OCI-M1 (cell line): ENCODE data around the gene TDRKH.
"Not testable (repeated sequence)": the region's sequence is repeated elsewhere in the genome, so short reads cannot be mapped to it uniquely, and the experiment has no call there.

ENCODE experiments used
- DNase-seq: peaks from one replicate; lab custom pipeline; 2025; lab: John Stamatoyannopoulos, UW

TDRKH gene

GRCh38 chr1:151801846-151802245 lies 11.5 kb upstream of the TDRKH start:
- no peak for DNase-seq

- DNase-seq, result no peak
Measured at GRCh38 chr1:151801310-151801820, 11.1 kb upstream of the TDRKH start.

- no peak for DNase-seq
Measured at GRCh38 chr1:151800830-151801229, 10.5 kb upstream of the TDRKH start.

GRCh38 chr1:151799179-151800022 lies 9.1 kb upstream of the TDRKH start:
- no peak for DNase-seq

- DNase-seq, result no peak
Measured at GRCh38 chr1:151798571-151798970, 8.3 kb upstream of the TDRKH start.

GRCh38 chr1:151790940-151791651 lies 796 bp upstream of the TDRKH start:
- no peak for DNase-seq

GRCh38 chr1:151787689-151788088 lies 2.6 kb downstream of the TDRKH start:
- no peak for DNase-seq

GRCh38 chr1:151783796-151784195 lies 6.5 kb downstream of the TDRKH start:
- DNase-seq, result peak; percentile 54

- no peak for DNase-seq
Measured at GRCh38 chr1:151782741-151783140, 7.6 kb downstream of the TDRKH start.

- DNase-seq, result not testable (repeated sequence)
Measured at GRCh38 chr1:151782026-151782425, 8.3 kb downstream of the TDRKH start.

- not testable (repeated sequence) for DNase-seq
Measured at GRCh38 chr1:151780736-151781135, 9.6 kb downstream of the TDRKH start.

- DNase-seq, result no peak
Measured at GRCh38 chr1:151779852-151780251, 10.4 kb downstream of the TDRKH start.

- no peak for DNase-seq
Measured at GRCh38 chr1:151777317-151777716, 13.0 kb downstream of the TDRKH start.

- DNase-seq, result no peak
Measured at GRCh38 chr1:151776665-151777062, 13.6 kb downstream of the TDRKH start.

- DNase-seq, result peak; percentile 66
Measured at GRCh38 chr1:151775894-151776664, 14.2 kb downstream of the TDRKH start.

- peak; percentile 62 for DNase-seq
Measured at GRCh38 chr1:151774256-151774922, 15.9 kb downstream of the TDRKH start.

- no peak for DNase-seq
Measured at GRCh38 chr1:151773702-151774101, 16.6 kb downstream of the TDRKH start.

- DNase-seq, result not testable (repeated sequence)
Measured at GRCh38 chr1:151769270-151769669, 21.0 kb downstream of the TDRKH start.

GRCh38 chr1:151768351-151769066 lies 21.8 kb downstream of the TDRKH start:
- DNase-seq, result peak; percentile 45

GRCh38 chr1:151763990-151764389 lies 26.3 kb downstream of the TDRKH start:
- DNase-seq, result no peak
